Spleen (tissue), 7 donors: ENCODE measurements around the gene FEZ2.

Source experiments
- POLR2A ChIP-seq, 3 donors: fragments of 450-650 bp; IDR thresholded peaks; one replicate each; pipeline ENCODE4 v1.5.1; 2017; ENCODE audit warnings: antibody characterized with exemption in 3 of 3, mild to moderate bottlenecking in 1 of 3
- POLR2AphosphoS5 ChIP-seq, 3 donors: sonication (generic); formaldehyde crosslinking; IDR thresholded peaks; one replicate each; pipeline ENCODE4 v1.5.1; 2017; ENCODE audit warnings: antibody characterized with exemption in 3 of 3
- TF ChIP-seq, protein P1 (sequence below), 11 experiments: fragments of 200-600 bp in 7 of 11; fragments of 450-650 bp in 4 of 11; sonication (generic) in 4 of 11; IDR thresholded peaks in 8 of 11; conservative IDR thresholded peaks in 3 of 11; 1 replicate in 7 of 11; 2 replicates in 4 of 11; pipeline versions ENCODE4 v1.4.0 to v1.8.0; 2016 to 2021; ENCODE audit warnings: antibody characterized with exemption in 11 of 11, inconsistent platforms in 4 of 11, mild to moderate bottlenecking in 1 of 11
- donor health status: DM: no; HTN: no; CAD: no; lungs with moderate emphysema.
- donor health status: DM: no; HTN: no; CAD: no.
- donor health status: DM: no; HTN: no; CAD: no.

DNA sequence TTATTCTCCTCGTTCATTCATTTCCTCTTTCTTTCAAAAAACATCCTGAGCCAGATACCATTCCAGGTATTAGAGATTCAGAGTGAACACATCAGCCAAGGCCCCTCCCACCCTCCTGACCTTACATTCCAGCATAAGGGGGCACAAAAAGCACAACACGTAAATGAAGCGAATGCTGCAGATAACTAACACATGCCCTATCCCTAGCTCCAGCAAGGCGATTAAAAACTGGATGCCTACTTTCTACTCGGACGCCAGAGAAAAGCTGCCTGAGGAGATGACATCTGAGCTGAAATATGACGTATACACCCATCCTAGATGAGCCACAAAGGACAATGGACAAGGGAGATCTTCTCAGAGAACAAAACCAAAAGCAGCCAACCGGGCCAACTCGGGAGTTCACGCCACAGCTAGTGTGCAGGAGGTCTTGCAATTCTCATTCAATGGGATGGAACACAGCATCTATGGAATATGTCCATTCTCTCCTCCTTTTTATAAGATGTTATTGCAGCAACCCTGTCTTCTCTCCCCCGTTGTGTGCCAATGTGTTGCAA, 33.5 kb downstream of the FEZ2 start:
- TF ChIP-seq, protein P1, sequence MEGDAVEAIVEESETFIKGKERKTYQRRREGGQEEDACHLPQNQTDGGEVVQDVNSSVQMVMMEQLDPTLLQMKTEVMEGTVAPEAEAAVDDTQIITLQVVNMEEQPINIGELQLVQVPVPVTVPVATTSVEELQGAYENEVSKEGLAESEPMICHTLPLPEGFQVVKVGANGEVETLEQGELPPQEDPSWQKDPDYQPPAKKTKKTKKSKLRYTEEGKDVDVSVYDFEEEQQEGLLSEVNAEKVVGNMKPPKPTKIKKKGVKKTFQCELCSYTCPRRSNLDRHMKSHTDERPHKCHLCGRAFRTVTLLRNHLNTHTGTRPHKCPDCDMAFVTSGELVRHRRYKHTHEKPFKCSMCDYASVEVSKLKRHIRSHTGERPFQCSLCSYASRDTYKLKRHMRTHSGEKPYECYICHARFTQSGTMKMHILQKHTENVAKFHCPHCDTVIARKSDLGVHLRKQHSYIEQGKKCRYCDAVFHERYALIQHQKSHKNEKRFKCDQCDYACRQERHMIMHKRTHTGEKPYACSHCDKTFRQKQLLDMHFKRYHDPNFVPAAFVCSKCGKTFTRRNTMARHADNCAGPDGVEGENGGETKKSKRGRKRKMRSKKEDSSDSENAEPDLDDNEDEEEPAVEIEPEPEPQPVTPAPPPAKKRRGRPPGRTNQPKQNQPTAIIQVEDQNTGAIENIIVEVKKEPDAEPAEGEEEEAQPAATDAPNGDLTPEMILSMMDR (IDR thresholded peaks at IDR 0.05 in 8 of 11, conservative IDR thresholded peaks at IDR 0.05 in 3 of 11), result no peak
- TF ChIP-seq POLR2A (IDR thresholded peaks at IDR 0.05) (no peak), POLR2AphosphoS5 (IDR thresholded peaks at IDR 0.05) (no peak)
